ENCODE data around the gene NUB1. TPM values are rescaled to one million over a fixed set of nuclear protein-coding genes. Genes with fewer than 3 reads are reported as not detected.

NUB1 gene
- total RNA-seq, 4 donors from 2014 or later, result 45.9 to 59.1 (median 53.0) TPM

DNA sequence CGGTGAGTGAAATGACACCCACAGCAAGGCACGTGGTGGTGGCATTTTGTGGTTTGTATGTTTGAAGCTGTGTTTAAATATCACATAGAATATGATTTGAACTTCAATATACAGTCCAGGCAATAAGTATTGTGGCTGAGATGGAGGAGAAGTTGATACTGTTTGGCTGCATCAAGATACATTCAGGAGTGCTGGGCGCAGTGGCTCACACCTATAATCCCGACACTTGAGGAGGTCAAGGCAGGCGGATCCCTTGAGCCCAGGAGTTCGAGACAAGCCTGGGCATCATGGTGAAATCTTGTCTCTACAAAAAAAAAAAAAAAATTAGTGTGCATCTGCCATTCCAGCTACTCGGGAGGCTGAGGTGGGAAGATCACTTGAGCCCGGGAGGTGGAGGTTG is 35.2 kb upstream of the NUB1 start:
- Histone ChIP-seq H3K9me3 (peaks cover 0 to 4% (median 0%) of the 10 kb centered on the region in 4 donors), H3K4me1 (peaks cover 10 to 13% (median 12%) of the 10 kb centered on the region in 4 donors), H3K27me3 (peaks cover 0 to 74% (median 11%) of the 10 kb centered on the region in 4 donors), H3K36me3 (no peaks in the 10 kb centered on the region), H3K27ac (replicated peaks in 1 of 4) (no peak overlapping the region), H3K4me3 (no peak overlapping the region)
- no peak for DNase-seq (ENCODE audit: extremely low spot score)
- 88% methylated on average over 8 of the region's 8 CpGs for WGBS
- TF ChIP-seq POLR2A (IDR thresholded peaks at IDR 0.05; ENCODE audit: low read depth) (no peak), POLR2AphosphoS5 (IDR thresholded peaks at IDR 0.05) (no peak), EP300 (IDR thresholded peaks at IDR 0.05) (no peak)
- TF ChIP-seq, protein P1, sequence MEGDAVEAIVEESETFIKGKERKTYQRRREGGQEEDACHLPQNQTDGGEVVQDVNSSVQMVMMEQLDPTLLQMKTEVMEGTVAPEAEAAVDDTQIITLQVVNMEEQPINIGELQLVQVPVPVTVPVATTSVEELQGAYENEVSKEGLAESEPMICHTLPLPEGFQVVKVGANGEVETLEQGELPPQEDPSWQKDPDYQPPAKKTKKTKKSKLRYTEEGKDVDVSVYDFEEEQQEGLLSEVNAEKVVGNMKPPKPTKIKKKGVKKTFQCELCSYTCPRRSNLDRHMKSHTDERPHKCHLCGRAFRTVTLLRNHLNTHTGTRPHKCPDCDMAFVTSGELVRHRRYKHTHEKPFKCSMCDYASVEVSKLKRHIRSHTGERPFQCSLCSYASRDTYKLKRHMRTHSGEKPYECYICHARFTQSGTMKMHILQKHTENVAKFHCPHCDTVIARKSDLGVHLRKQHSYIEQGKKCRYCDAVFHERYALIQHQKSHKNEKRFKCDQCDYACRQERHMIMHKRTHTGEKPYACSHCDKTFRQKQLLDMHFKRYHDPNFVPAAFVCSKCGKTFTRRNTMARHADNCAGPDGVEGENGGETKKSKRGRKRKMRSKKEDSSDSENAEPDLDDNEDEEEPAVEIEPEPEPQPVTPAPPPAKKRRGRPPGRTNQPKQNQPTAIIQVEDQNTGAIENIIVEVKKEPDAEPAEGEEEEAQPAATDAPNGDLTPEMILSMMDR (IDR thresholded peaks at IDR 0.05), result no peak
- intact Hi-C loops (cut with DNase I), result no loop called here

DNA sequence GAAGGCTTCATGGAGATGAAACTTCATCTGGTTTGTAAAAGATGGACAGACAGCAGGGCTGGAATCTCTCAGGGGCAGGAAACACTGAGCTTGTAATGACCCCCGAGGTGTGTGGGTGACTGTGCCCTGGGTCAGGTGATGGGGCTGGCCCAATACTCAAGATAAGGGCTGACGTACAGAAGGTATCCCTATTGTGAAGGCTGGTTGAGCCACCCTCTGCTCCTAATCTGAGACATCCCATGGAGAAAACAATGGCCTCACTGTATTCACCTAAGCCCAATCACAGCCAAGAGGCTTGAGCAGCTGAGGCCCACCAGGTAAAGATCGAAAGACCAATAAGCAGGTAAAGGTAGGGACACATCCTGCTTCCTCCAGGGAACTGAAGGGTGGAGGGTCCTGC is 34.8 kb upstream of the NUB1 start:
- H3K27ac ChIP-seq (replicated peaks in 1 of 4), result no peak overlapping the region
- peaks cover 0 to 7% (median 0%) of the 10 kb centered on the region in 4 donors for H3K9me3 ChIP-seq
- no peak overlapping the region for H3K4me3 ChIP-seq
- intact Hi-C loops (cut with DNase I), result no loop called here
- H3K27me3 ChIP-seq, result peaks cover 0 to 70% (median 11%) of the 10 kb centered on the region in 4 donors
- no peak for DNase-seq (ENCODE audit: extremely low spot score)
- WGBS, result 76% methylated on average over 3 of the region's 3 CpGs
- H3K36me3 ChIP-seq, result no peaks in the 10 kb centered on the region
- peaks cover 10 to 13% (median 12%) of the 10 kb centered on the region in 4 donors for H3K4me1 ChIP-seq
- no peak for TF ChIP-seq POLR2AphosphoS5 (IDR thresholded peaks at IDR 0.05)
- TF ChIP-seq, protein P1 (IDR thresholded peaks at IDR 0.05), result no peak
- TF ChIP-seq POLR2A (IDR thresholded peaks at IDR 0.05; ENCODE audit: low read depth), result no peak
- TF ChIP-seq EP300 (IDR thresholded peaks at IDR 0.05), result no peak

DNA sequence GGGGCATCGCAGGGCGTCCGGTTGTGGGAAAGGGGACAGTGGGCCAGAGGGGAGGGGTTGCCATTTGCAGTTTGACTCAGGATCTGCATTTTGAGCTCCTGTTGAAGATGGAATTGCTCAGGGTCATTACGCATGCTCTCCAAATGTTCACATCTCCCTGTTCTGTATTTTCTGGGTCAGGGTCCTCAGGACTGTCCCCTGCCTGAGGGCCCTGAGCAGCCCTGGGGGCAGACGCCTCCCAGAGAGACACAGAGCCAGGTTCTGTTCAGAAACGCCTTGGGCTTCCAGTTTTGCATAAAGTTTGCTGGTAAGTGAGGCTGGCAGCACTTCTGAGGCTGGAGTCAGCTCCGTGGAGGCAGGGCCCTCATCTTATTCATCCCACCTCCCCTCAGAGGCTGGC is 34.1 kb upstream of the NUB1 start:
- Histone ChIP-seq H3K9me3 (peaks cover 0 to 7% (median 0%) of the 10 kb centered on the region in 4 donors), H3K36me3 (no peaks in the 10 kb centered on the region), H3K4me1 (peaks cover 10 to 13% (median 12%) of the 10 kb centered on the region in 4 donors), H3K27ac (replicated peaks in 1 of 4) (no peak overlapping the region), H3K27me3 (peaks cover 0 to 63% (median 11%) of the 10 kb centered on the region in 4 donors), H3K4me3 (no peak overlapping the region)
- DNase-seq (ENCODE audit: extremely low spot score), result no peak
- intact Hi-C loops (cut with DNase I), result no loop called here
- no peak for TF ChIP-seq POLR2A (IDR thresholded peaks at IDR 0.05; ENCODE audit: low read depth)
- TF ChIP-seq, protein P1 (IDR thresholded peaks at IDR 0.05), result no peak
- TF ChIP-seq POLR2AphosphoS5 (IDR thresholded peaks at IDR 0.05), result no peak
- TF ChIP-seq EP300 (IDR thresholded peaks at IDR 0.05), result no peak
- WGBS, result 84% methylated on average over 6 of the region's 7 CpGs

DNA sequence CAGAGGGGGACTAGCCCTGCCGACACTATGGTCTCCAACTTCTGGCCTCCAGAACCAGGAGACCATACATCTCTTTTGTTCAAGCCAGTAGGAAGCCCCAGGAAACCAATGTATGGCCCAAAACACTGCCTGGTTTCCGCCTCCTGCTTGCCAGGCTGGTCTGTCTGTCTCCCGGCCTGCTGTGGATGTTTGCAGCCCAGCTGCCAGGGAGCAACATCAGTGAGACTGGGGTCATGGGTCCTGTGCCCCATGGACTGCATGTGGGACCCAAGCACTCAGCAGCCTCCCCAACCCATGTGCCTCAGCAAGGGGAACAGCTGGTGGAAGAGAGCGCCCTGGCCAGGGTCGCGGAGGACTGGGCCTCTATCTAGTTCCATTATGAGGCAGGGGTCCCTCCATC is 33.4 kb upstream of the NUB1 start:
- peaks cover 7 to 9% (median 8%) of the 10 kb centered on the region in 4 donors for H3K4me1 ChIP-seq
- TF ChIP-seq EP300 (IDR thresholded peaks at IDR 0.05) (no peak), POLR2A (IDR thresholded peaks at IDR 0.05; ENCODE audit: low read depth) (no peak), POLR2AphosphoS5 (IDR thresholded peaks at IDR 0.05) (no peak)
- TF ChIP-seq, protein P1 (IDR thresholded peaks at IDR 0.05), result no peak
- intact Hi-C loops (cut with DNase I), result no loop called here
- peaks cover 0 to 7% (median 0%) of the 10 kb centered on the region in 4 donors for H3K9me3 ChIP-seq
- no peaks in the 10 kb centered on the region for H3K36me3 ChIP-seq
- H3K4me3 ChIP-seq, result no peak overlapping the region
- DNase-seq (ENCODE audit: extremely low spot score), result no peak
- 91% methylated on average over 6 of the region's 6 CpGs for WGBS
- H3K27ac ChIP-seq (replicated peaks in 1 of 4), result no peak overlapping the region
- H3K27me3 ChIP-seq, result peaks cover 0 to 56% (median 11%) of the 10 kb centered on the region in 4 donors

DNA sequence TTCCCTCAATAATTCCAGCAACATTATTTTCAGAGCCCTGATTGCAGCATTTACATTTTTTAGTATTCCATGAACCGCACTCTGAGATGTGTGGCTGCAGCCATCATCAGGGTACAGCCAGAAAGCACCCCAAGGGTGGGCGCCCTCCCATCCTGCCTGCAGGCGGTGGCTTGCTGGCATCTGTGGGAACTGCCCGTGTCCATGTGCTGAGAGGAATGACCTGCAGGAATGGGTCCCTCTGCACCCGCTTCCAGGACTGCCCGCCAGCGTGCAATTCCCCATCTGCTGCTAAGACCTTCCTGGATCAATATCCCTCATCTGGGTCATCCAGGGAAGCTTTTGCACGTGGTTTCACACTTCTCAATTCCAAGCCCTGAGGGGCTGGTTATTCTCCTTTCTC is 32.8 kb upstream of the NUB1 start:
- no peaks in the 10 kb centered on the region for H3K36me3 ChIP-seq
- H3K4me1 ChIP-seq, result peaks cover 2 to 6% (median 4%) of the 10 kb centered on the region in 4 donors
- no peak for DNase-seq (ENCODE audit: extremely low spot score)
- no peak overlapping the region for H3K27ac ChIP-seq (replicated peaks in 1 of 4)
- intact Hi-C loops (cut with DNase I), result no loop called here
- peaks cover 0 to 50% (median 8%) of the 10 kb centered on the region in 4 donors for H3K27me3 ChIP-seq
- WGBS, result 83% methylated on average over 8 of the region's 8 CpGs
- no peak overlapping the region for H3K4me3 ChIP-seq
- H3K9me3 ChIP-seq, result peaks cover 0 to 7% (median 0%) of the 10 kb centered on the region in 4 donors
- no peak for TF ChIP-seq POLR2AphosphoS5 (IDR thresholded peaks at IDR 0.05)
- TF ChIP-seq, protein P1 (IDR thresholded peaks at IDR 0.05), result no peak
- TF ChIP-seq POLR2A (IDR thresholded peaks at IDR 0.05; ENCODE audit: low read depth), result no peak
- no peak for TF ChIP-seq EP300 (IDR thresholded peaks at IDR 0.05)
